ENCODE data around the gene PRDM16. TPM values are rescaled to one million over a fixed set of nuclear protein-coding genes. Genes with fewer than 3 reads are reported as not detected.

Gene PRDM16
- total RNA-seq, 2 experiments from 2014 or later: 0.05 to 0.20 TPM

DNA sequence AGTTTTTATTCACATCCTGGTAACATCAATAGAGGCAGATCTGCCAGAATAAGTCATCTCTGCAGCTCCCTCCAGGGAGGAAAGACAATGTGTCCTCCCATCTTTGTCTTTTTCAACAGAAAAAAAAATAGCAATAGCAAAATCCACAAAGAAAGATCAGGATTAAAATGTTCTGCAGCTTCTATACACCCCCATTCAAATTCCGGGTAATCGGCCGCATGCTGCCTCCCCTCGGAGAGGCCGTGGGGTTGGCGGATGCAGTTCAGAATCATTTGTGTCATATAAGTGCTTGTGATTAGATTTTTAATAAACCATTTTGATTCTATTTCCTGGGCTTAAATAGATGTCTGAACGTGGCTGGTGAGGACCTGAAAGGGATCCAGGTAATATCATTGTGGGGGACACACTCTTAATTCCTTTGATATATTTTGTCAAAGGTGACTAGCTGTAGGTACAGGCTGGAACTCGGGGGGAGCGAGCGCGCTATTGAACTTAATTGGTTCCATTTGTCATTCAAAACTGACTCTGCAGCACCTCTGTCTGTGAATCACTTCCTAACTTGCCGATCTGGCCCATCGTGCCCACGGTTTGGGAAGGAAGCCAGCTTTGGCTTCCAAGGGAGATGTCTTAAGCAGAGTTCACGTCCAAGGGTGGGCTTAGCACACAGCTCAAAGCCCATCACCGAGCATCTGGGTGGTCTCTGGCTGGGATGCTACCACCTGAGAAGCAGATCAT lies 299.9 kb downstream of the PRDM16 start:
- no peak for DNase-seq
- no peaks in the 10 kb centered on the region for H3K36me3 Mint-ChIP-seq (ENCODE audit: low read depth)
- intact Hi-C loops (cut with micrococcal nuclease): no loop called here
- CTCF ChIA-PET: no interaction called here
- no peaks in the 10 kb centered on the region for H3K9me3 Mint-ChIP-seq
- no peak overlapping the region for H3K27ac Mint-ChIP-seq
- peaks cover 12% of the 10 kb centered on the region for H3K4me1 Mint-ChIP-seq (ENCODE audit: low read depth)
- peaks cover 3% of the 10 kb centered on the region for H3K27me3 Mint-ChIP-seq (ENCODE audit: low read depth)
- H3K4me3 Mint-ChIP-seq: no peak overlapping the region

GRCh38 chr1:3369446-3370076 lies 300.6 kb downstream of the PRDM16 start:
- Mint-ChIP-seq H3K27me3 (ENCODE audit: low read depth) (peaks cover 3% of the 10 kb centered on the region), H3K4me1 (ENCODE audit: low read depth) (peaks cover 14% of the 10 kb centered on the region), H3K4me3 (no peak overlapping the region), H3K27ac (no peak overlapping the region), H3K36me3 (ENCODE audit: low read depth) (no peaks in the 10 kb centered on the region), H3K9me3 (no peaks in the 10 kb centered on the region)
- DNase-seq: no peak
- intact Hi-C loops (cut with micrococcal nuclease): no loop called here
- CTCF ChIA-PET: no interaction called here

GRCh38 chr1:3370856-3371703 lies 302.1 kb downstream of the PRDM16 start:
- no peak for DNase-seq
- H3K27me3 Mint-ChIP-seq (ENCODE audit: low read depth): no peaks in the 10 kb centered on the region
- CTCF ChIA-PET: no interaction called here
- no peaks in the 10 kb centered on the region for H3K9me3 Mint-ChIP-seq
- intact Hi-C loops (cut with micrococcal nuclease): no loop called here
- no peak overlapping the region for H3K27ac Mint-ChIP-seq
- H3K4me3 Mint-ChIP-seq: no peak overlapping the region
- peaks cover 14% of the 10 kb centered on the region for H3K4me1 Mint-ChIP-seq (ENCODE audit: low read depth)
- H3K36me3 Mint-ChIP-seq (ENCODE audit: low read depth): no peaks in the 10 kb centered on the region

GRCh38 chr1:3372317-3372716 lies 303.3 kb downstream of the PRDM16 start:
- peak; percentile 44 for DNase-seq
- CTCF ChIA-PET: no interaction called here
- H3K9me3 Mint-ChIP-seq: no peaks in the 10 kb centered on the region
- no peaks in the 10 kb centered on the region for H3K27me3 Mint-ChIP-seq (ENCODE audit: low read depth)
- intact Hi-C loops (cut with micrococcal nuclease): no loop called here
- no peak overlapping the region for H3K4me3 Mint-ChIP-seq
- no peaks in the 10 kb centered on the region for H3K36me3 Mint-ChIP-seq (ENCODE audit: low read depth)
- no peak overlapping the region for H3K27ac Mint-ChIP-seq
- H3K4me1 Mint-ChIP-seq (ENCODE audit: low read depth): peaks cover 14% of the 10 kb centered on the region

GRCh38 chr1:3373175-3373574 lies 304.2 kb downstream of the PRDM16 start:
- Mint-ChIP-seq H3K36me3 (ENCODE audit: low read depth) (no peaks in the 10 kb centered on the region), H3K27ac (no peak overlapping the region), H3K27me3 (ENCODE audit: low read depth) (no peaks in the 10 kb centered on the region), H3K4me3 (no peak overlapping the region), H3K9me3 (no peaks in the 10 kb centered on the region), H3K4me1 (ENCODE audit: low read depth) (peaks cover 14% of the 10 kb centered on the region)
- no peak for DNase-seq
- CTCF ChIA-PET: no interaction called here
- intact Hi-C loops (cut with micrococcal nuclease): no loop called here

GRCh38 chr1:3373700-3374405 lies 304.9 kb downstream of the PRDM16 start:
- intact Hi-C loops (cut with micrococcal nuclease): no loop called here
- no peak for DNase-seq
- H3K27ac Mint-ChIP-seq: no peak overlapping the region
- peaks cover 14% of the 10 kb centered on the region for H3K4me1 Mint-ChIP-seq (ENCODE audit: low read depth)
- no peaks in the 10 kb centered on the region for H3K27me3 Mint-ChIP-seq (ENCODE audit: low read depth)
- no peaks in the 10 kb centered on the region for H3K9me3 Mint-ChIP-seq
- CTCF ChIA-PET: no interaction called here
- no peaks in the 10 kb centered on the region for H3K36me3 Mint-ChIP-seq (ENCODE audit: low read depth)
- H3K4me3 Mint-ChIP-seq: no peak overlapping the region

DNA sequence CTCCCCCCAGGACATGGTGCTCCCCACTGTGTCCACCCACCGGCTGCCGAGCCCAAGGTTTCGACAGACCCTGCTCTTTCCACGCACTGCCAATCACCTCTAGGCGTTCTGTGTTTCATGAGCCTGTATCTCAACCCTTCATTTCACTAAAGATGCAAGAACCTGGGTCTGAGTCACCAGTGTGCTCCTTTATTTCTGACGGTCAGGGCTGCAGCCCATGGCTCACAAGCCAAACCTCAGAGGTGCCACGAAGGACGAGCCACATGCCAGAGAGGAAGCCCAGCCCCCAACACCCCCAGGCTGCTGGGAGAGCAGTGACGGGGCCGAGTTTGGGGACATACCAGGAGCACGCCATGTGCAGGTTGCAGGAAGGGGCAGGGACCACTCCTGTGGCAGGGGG lies 306.2 kb downstream of the PRDM16 start:
- intact Hi-C loops (cut with micrococcal nuclease): no loop called here

DNA sequence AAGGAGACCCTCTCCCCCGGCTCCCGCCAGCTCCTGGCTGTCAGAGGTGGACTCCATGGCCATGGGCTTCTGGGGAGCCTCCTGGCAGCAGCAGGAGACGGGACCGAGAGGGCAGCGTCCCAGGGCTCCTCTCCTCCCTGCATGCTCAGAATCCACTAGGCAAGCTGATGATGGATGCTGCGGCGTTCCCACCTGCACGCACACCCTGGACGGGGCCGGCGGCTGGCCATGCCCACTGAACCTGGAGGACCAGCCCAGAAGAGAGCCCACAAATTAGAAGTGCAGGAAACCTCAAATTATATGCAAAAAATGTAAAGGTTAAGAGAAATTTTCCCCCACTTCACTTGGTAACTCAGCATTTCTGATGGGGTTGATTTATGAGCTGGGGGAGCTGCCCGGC lies 308.2 kb downstream of the PRDM16 start:
- no peaks in the 10 kb centered on the region for H3K9me3 Mint-ChIP-seq
- H3K27me3 Mint-ChIP-seq (ENCODE audit: low read depth): no peaks in the 10 kb centered on the region
- no peaks in the 10 kb centered on the region for H3K36me3 Mint-ChIP-seq (ENCODE audit: low read depth)
- H3K4me1 Mint-ChIP-seq (ENCODE audit: low read depth): peaks cover 14% of the 10 kb centered on the region
- H3K27ac Mint-ChIP-seq: no peak overlapping the region
- CTCF ChIA-PET: interaction anchor here (0.9 kb wide), 1 partner anchor 47 kb away, joined by 3 read pairs; no protein-coding TSS in a partner anchor
- no peak for DNase-seq
- intact Hi-C loops (cut with micrococcal nuclease): no loop called here
- H3K4me3 Mint-ChIP-seq: no peak overlapping the region

More for the DNA sequence above, 306.2 kb downstream of the PRDM16 start:
- DNase-seq: no peak
- Mint-ChIP-seq H3K27ac (no peak overlapping the region), H3K4me3 (no peak overlapping the region), H3K27me3 (ENCODE audit: low read depth) (no peaks in the 10 kb centered on the region), H3K4me1 (ENCODE audit: low read depth) (peaks cover 14% of the 10 kb centered on the region), H3K36me3 (ENCODE audit: low read depth) (no peaks in the 10 kb centered on the region), H3K9me3 (no peaks in the 10 kb centered on the region)
- CTCF ChIA-PET: no interaction called here

DNA sequence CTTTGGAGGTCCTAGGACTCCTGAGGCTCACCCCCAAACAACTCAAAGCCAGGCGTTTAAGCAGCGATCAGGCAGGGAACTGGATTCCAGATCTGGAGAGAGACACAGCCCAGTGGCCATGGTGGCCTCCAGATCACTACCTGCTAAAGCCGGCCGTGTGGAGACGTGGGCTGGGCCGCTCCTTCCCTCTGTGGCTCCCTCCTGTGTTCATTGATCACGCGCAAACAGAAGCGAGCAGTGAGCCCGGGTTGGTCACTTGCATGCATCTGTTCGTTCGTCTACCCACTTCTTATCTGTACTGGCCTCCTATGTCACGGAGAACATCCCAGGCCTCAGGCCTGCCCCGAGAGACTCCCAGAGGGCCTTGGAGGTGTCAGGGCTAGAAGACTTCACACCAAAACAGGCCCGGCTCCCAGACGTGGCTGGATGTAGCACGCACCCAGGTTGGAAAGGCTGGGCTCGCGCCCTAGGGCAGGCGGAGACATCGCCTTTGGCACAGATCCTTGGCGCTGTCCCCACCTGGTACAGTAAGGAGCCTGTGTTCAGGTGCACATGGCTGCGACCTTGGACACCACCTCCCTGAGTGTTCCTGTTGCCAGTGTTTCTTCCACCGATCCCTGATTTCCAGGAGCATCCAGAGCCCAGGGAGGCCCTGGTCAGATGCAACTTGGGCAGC lies 308.7 kb downstream of the PRDM16 start:
- Mint-ChIP-seq H3K9me3 (no peaks in the 10 kb centered on the region), H3K27me3 (ENCODE audit: low read depth) (no peaks in the 10 kb centered on the region), H3K27ac (no peak overlapping the region), H3K36me3 (ENCODE audit: low read depth) (no peaks in the 10 kb centered on the region), H3K4me1 (ENCODE audit: low read depth) (peaks cover 9% of the 10 kb centered on the region), H3K4me3 (no peak overlapping the region)
- CTCF ChIA-PET: interaction anchor here (0.9 kb wide), 1 partner anchor 47 kb away, joined by 3 read pairs; no protein-coding TSS in a partner anchor
- intact Hi-C loops (cut with micrococcal nuclease): no loop called here
- DNase-seq: no peak

DNA sequence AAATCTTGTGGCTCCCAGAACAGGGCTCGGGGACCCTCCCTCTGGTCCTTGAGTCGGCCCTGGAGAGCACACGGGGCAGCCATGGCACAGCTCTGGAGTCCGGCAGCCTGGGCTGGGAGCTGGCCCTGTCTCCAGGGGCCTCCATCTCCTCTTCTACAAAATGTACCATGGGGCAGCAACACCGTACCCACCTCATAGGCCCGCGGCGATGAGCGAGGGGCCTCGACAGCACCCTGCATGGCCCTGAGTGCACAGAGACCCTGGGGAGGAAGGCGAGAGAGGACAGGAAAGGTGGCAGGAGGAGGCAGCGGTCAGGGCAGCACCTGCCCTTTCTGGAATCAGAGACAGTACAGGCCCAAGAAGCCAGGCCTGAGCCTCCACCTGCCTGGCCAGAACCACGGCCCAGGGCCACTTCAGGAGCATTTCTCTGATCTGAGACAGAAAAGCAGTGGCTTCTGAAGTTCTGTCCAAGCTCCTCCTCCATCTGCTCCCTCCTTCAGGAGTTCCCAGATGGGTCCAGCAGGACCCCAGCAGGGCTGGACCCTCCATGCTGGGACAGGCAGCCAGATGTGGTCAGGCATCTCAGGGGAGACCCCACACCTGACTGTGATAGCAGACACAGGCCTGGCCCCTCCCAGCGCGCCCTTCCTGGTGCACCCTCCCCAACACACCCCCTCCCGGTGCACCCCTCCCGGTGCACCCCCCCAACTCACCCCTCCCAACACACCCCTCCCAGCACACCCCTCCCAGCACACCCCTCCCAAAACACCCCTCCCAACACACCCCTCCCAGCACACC lies 309.6 kb downstream of the PRDM16 start:
- no peaks in the 10 kb centered on the region for H3K36me3 Mint-ChIP-seq (ENCODE audit: low read depth)
- CTCF ChIA-PET: no interaction called here
- intact Hi-C loops (cut with micrococcal nuclease): no loop called here

GRCh38 chr1:3379934-3380333 lies 310.9 kb downstream of the PRDM16 start:
- CTCF ChIA-PET: no interaction called here
- no peak overlapping the region for H3K4me3 Mint-ChIP-seq
- no peaks in the 10 kb centered on the region for H3K9me3 Mint-ChIP-seq
- H3K27ac Mint-ChIP-seq: no peak overlapping the region
- no peaks in the 10 kb centered on the region for H3K36me3 Mint-ChIP-seq (ENCODE audit: low read depth)
- H3K27me3 Mint-ChIP-seq (ENCODE audit: low read depth): peaks cover 4% of the 10 kb centered on the region
- intact Hi-C loops (cut with micrococcal nuclease): no loop called here
- no peak for DNase-seq
- no peaks in the 10 kb centered on the region for H3K4me1 Mint-ChIP-seq (ENCODE audit: low read depth)

More for the DNA sequence above, 309.6 kb downstream of the PRDM16 start:
- Mint-ChIP-seq H3K27ac (no peak overlapping the region), H3K27me3 (ENCODE audit: low read depth) (peaks cover under 1% of the 10 kb centered on the region), H3K4me3 (no peak overlapping the region), H3K4me1 (ENCODE audit: low read depth) (peaks cover 2% of the 10 kb centered on the region), H3K9me3 (no peaks in the 10 kb centered on the region)
- no peak for DNase-seq

All from activated naive CD4-positive, alpha-beta T cell treated with anti-CD3 and anti-CD28 coated beads for 36 hours (primary cell).